OCI-LY7 (cell line): ENCODE results near the gene ANKRD44. TPM values are rescaled to one million over a fixed set of nuclear protein-coding genes. Genes with fewer than 3 reads are reported as not detected.

Experiments
- BruUV-seq: library from RNA; stranded (reverse); fragments of 400-500 nt; replicated peaks from 2 replicates; lab custom pipeline; 2021; lab: Mats Ljungman, UMichigan
- CTCF ChIA-PET: fragments of 300-600 bp; sonication (Branson Sonifier 250); formaldehyde crosslinking; loops from one replicate; lab custom pipeline; 2022; ENCODE audit warnings: antibody characterized with exemption; ENCODE audit not compliant: unreplicated experiment; lab: Charles Lee
- POLR2A ChIA-PET: fragments of 300-600 bp; sonication (Branson Sonifier 250); formaldehyde crosslinking; loops from one replicate; lab custom pipeline; 2022; ENCODE audit warnings: antibody characterized with exemption; lab: Charles Lee
- DNase-seq: peaks from one replicate; pipeline ENCODE4 v3.0.0-alpha.2; 2015; ENCODE audit warnings: low spot score
- H2AFZ ChIP-seq: fragments of 200-600 bp; sonication (generic), shearing (Covaris generic); 2 replicates; pipeline ENCODE4 v1.6.1; 2014; ENCODE audit warnings: mild to moderate bottlenecking, antibody characterized with exemption, low read length, moderate library complexity
- H3K27ac ChIP-seq: fragments of 200-600 bp; sonication (generic); 2 replicates; pipeline ENCODE4 v1.5.1; 2014; ENCODE audit warnings: mixed run types, low read depth, mild to moderate bottlenecking, moderate library complexity, low read length, inconsistent platforms; ENCODE audit not compliant: poor library complexity, severe bottlenecking
- H3K36me3 ChIP-seq: fragments of 200-600 bp; sonication (generic); 2 replicates; pipeline ENCODE4 v1.6.1; 2014; ENCODE audit warnings: mild to moderate bottlenecking, antibody characterized with exemption, low read length, moderate library complexity, mixed read lengths; ENCODE audit not compliant: insufficient read depth
- H3K4me1 ChIP-seq: fragments of 200-600 bp; sonication (generic); 2 replicates; pipeline ENCODE4 v1.5.1; 2014; ENCODE audit warnings: mild to moderate bottlenecking, low read length; ENCODE audit not compliant: insufficient read depth, poor library complexity, severe bottlenecking
- H3K4me2 ChIP-seq: fragments of 200-600 bp; sonication (generic); 2 replicates; pipeline ENCODE4 v1.6.1; 2014; ENCODE audit warnings: mild to moderate bottlenecking, low read length
- H3K4me3 ChIP-seq: fragments of 200-600 bp; sonication (generic); 2 replicates; pipeline ENCODE4 v1.5.1; 2014; ENCODE audit warnings: mild to moderate bottlenecking, low read depth, low read length; ENCODE audit not compliant: poor library complexity, severe bottlenecking
- H3K79me2 ChIP-seq: fragments of 200-600 bp; sonication (generic); 2 replicates; pipeline ENCODE4 v1.6.1; 2016; ENCODE audit warnings: low read depth, mild to moderate bottlenecking, low read length, moderate library complexity, mixed read lengths; ENCODE audit not compliant: insufficient read depth
- H3K9me2 ChIP-seq: fragments of 200-600 bp; sonication (generic); 2 replicates; pipeline ENCODE4 v1.6.1; 2016; ENCODE audit warnings: mild to moderate bottlenecking, low read length, mixed read lengths; ENCODE audit not compliant: insufficient read depth
- H3K9me3 ChIP-seq: fragments of 200-600 bp; sonication (generic); 2 replicates; pipeline ENCODE4 v1.6.1; 2014; ENCODE audit warnings: mild to moderate bottlenecking, mixed run types, low read length, mixed read lengths
- H4K20me1 ChIP-seq: fragments of 200-600 bp; sonication (generic); 2 replicates; pipeline ENCODE4 v1.6.1; 2014; ENCODE audit warnings: mild to moderate bottlenecking, antibody characterized with exemption, low read length, moderate library complexity, mixed read lengths; ENCODE audit not compliant: insufficient read depth
- CTCF ChIP-seq: fragments of 200-600 bp; sonication (generic); conservative IDR thresholded peaks from 2 replicates; pipeline ENCODE4 v1.5.1; 2014; ENCODE audit warnings: mild to moderate bottlenecking, antibody characterized with exemption, low read length, moderate library complexity, mixed read lengths
- EZH2phosphoT487 ChIP-seq: fragments of 200-600 bp; sonication (generic); IDR thresholded peaks from 2 replicates; pipeline ENCODE4 v1.6.1; 2018; ENCODE audit warnings: low read depth, borderline replicate concordance, mild to moderate bottlenecking, mixed run types, antibody characterized with exemption, low read length, moderate library complexity, mixed read lengths
- intact Hi-C: fragments of 100-400 bp; cut with micrococcal nuclease; formaldehyde crosslinking; loops from one replicate; pipeline ENCODE4 v1.10.0; 2022; ENCODE audit not compliant: unreplicated experiment
- total RNA-seq, 2 experiments: library from RNA; depleted of rRNA in 1 of 2; stranded (reverse); fragments of >200 nt in 1 of 2; shearing (Covaris generic) in 1 of 2; gene quantifications; 2 replicates each; pipeline ENCODE4 v1.2.3, GENCODE V29; 2014 to 2022

ANKRD44 gene
- total RNA-seq, 2 experiments from 2014 or later, result 69.4 to 73.7 TPM

GRCh38 chr2:197354169-197354558, 43.6 kb upstream of the ANKRD44 start:
- Histone ChIP-seq H3K4me3 (no peak overlapping the region), H3K27ac (no peak overlapping the region), H3K9me2 (no peaks in the 10 kb centered on the region), H3K4me1 (no peaks in the 10 kb centered on the region), H3K79me2 (no peaks in the 10 kb centered on the region), H3K4me2 (no peak overlapping the region; the same call in 1 of the 2 replicates), H2AFZ (no peak overlapping the region), H3K36me3 (no peaks in the 10 kb centered on the region), H3K9me3 (no peaks in the 10 kb centered on the region), H4K20me1 (no peaks in the 10 kb centered on the region)
- POLR2A ChIA-PET, result interaction anchor here (1.4 kb wide), 1 partner anchor 9 kb away, joined by 4 read pairs; no protein-coding TSS in a partner anchor
- no peak for TF ChIP-seq EZH2phosphoT487
- CTCF ChIA-PET, result no interaction called here
- no peak for DNase-seq
- no TSS peak for BruUV-seq
- intact Hi-C loops, result no loop called here

- POLR2A ChIA-PET, result interaction anchor here (0.7 to 1.4 kb wide), 5 partner anchors 8 to 331 kb away, joined by 3 to 6 read pairs (median 4); no protein-coding TSS in a partner anchor
- TF ChIP-seq EZH2phosphoT487 (no peak), CTCF (no peak)
These were observed 43.0 kb upstream of the ANKRD44 start for GRCh38 chr2:197353393-197354168.

GRCh38 chr2:197349699-197350098, 39.1 kb upstream of the ANKRD44 start:
- no peaks in the 10 kb centered on the region for H3K4me1 ChIP-seq
- no TSS peak for BruUV-seq
- TF ChIP-seq CTCF, result no peak
- TF ChIP-seq EZH2phosphoT487, result no peak
- no peak overlapping the region for H3K4me3 ChIP-seq
- no peak overlapping the region for H3K4me2 ChIP-seq
- CTCF ChIA-PET, result no interaction called here
- no peaks in the 10 kb centered on the region for H3K9me3 ChIP-seq
- POLR2A ChIA-PET, result interaction anchor here (0.9 kb wide), 1 partner anchor 36 kb away, joined by 4 read pairs; no protein-coding TSS in a partner anchor
- intact Hi-C loops, result no loop called here
- no peaks in the 10 kb centered on the region for H3K36me3 ChIP-seq
- H3K9me2 ChIP-seq, result no peaks in the 10 kb centered on the region
- no peak overlapping the region for H3K27ac ChIP-seq
- H4K20me1 ChIP-seq, result no peaks in the 10 kb centered on the region
- DNase-seq, result no peak
- H3K79me2 ChIP-seq, result no peaks in the 10 kb centered on the region
- no peak overlapping the region for H2AFZ ChIP-seq

More at GRCh38 chr2:197353393-197354168, 43.0 kb upstream of the ANKRD44 start:
- Histone ChIP-seq H3K9me2 (no peaks in the 10 kb centered on the region), H3K4me1 (no peaks in the 10 kb centered on the region), H3K4me2 (no peak overlapping the region; the same call in 1 of the 2 replicates), H4K20me1 (no peaks in the 10 kb centered on the region), H3K4me3 (no peak overlapping the region), H3K79me2 (no peaks in the 10 kb centered on the region), H2AFZ (no peak overlapping the region), H3K9me3 (no peaks in the 10 kb centered on the region), H3K27ac (no peak overlapping the region), H3K36me3 (no peaks in the 10 kb centered on the region)
- DNase-seq, result no peak
- intact Hi-C loops, result no loop called here
- CTCF ChIA-PET, result no interaction called here
- no TSS peak for BruUV-seq
